IMR-90 (cell line): ENCODE data around the gene ASPRV1. TPM values are rescaled to one million over a fixed set of nuclear protein-coding genes. Genes with fewer than 3 reads are reported as not detected.

ENCODE experiments used
- ATAC-seq: fragments of 200-7000 bp; cut with Tn5 transposase; 2 replicates; pipeline ENCODE4 v1.9.1; 2020; ENCODE audit warnings: low read depth, mild to moderate bottlenecking, moderate library complexity
- BruUV-seq: library from RNA; stranded (reverse); fragments of 400-500 nt; replicated peaks from 2 replicates; lab custom pipeline; 2021; lab: Mats Ljungman, UMichigan
- CTCF ChIA-PET: fragments of 300-600 bp; formaldehyde crosslinking; extraction: SDS; loops from one replicate; lab custom pipeline; 2021; ENCODE audit warnings: antibody characterized with exemption; lab: Yijun Ruan, JAX
- POLR2A ChIA-PET: fragments of 300-600 bp; sonication (Branson Sonifier 250); formaldehyde crosslinking; loops from one replicate; lab custom pipeline; 2022; ENCODE audit warnings: antibody characterized with exemption; ENCODE audit not compliant: unreplicated experiment; lab: Charles Lee
- DNase-seq: peaks from one replicate; pipeline ENCODE4 v3.0.0; 2013
- H2AFZ ChIP-seq: replicated peaks from 2 replicates; pipeline ENCODE3; 2013; ENCODE audit warnings: low read length, mild to moderate bottlenecking; ENCODE audit not compliant: poor library complexity
- H2AK5ac ChIP-seq: 2 replicates; pipeline ENCODE4 v1.6.1; 2013; ENCODE audit warnings: low read depth, low read length, inconsistent platforms
- H2AK9ac ChIP-seq: replicated peaks from 2 replicates; pipeline ENCODE3; 2013; ENCODE audit warnings: mild to moderate bottlenecking, low read depth, low read length, moderate library complexity; ENCODE audit not compliant: poor library complexity
- H2BK120ac ChIP-seq: 2 replicates; pipeline ENCODE4 v1.6.1; 2013; ENCODE audit warnings: low read depth, low read length, inconsistent platforms
- H2BK15ac ChIP-seq: 3 replicates; pipeline ENCODE4 v1.6.1; 2013; ENCODE audit warnings: low read depth, low read length, inconsistent platforms
- H2BK20ac ChIP-seq: 2 replicates; pipeline ENCODE4 v1.6.1; 2013; ENCODE audit warnings: low read depth, mild to moderate bottlenecking, inconsistent platforms, low read length, moderate library complexity
- H2BK5ac ChIP-seq: 2 replicates; pipeline ENCODE4 v1.6.1; 2013; ENCODE audit warnings: mild to moderate bottlenecking, low read depth, low read length, inconsistent platforms; ENCODE audit not compliant: poor library complexity, severe bottlenecking
- H3K14ac ChIP-seq: replicated peaks from 2 replicates; pipeline ENCODE4 v1.6.1; 2013; ENCODE audit warnings: low read depth, low read length, inconsistent platforms
- H3K18ac ChIP-seq: 2 replicates; pipeline ENCODE4 v1.6.1; 2013; ENCODE audit warnings: low read depth, low read length, control low read depth
- H3K23ac ChIP-seq: 2 replicates; pipeline ENCODE4 v1.6.1; 2013; ENCODE audit warnings: low read depth, low read length, inconsistent platforms
- H3K27ac ChIP-seq: 2 replicates; pipeline ENCODE4 v1.5.1; 2013; ENCODE audit warnings: mild to moderate bottlenecking, control low read depth, low read length; ENCODE audit not compliant: insufficient read depth
- H3K27me3 ChIP-seq: 2 replicates; pipeline ENCODE4 v1.6.1; 2013; ENCODE audit warnings: low read length; ENCODE audit not compliant: control insufficient read depth, insufficient read depth
- H3K36me3 ChIP-seq: 2 replicates; pipeline ENCODE4 v1.6.1; 2013; ENCODE audit warnings: low read length, mixed read lengths; ENCODE audit not compliant: control insufficient read depth, insufficient read depth
- H3K4ac ChIP-seq: 2 replicates; pipeline ENCODE4 v1.6.1; 2013; ENCODE audit warnings: low read depth, low read length, inconsistent platforms
- H3K4me1 ChIP-seq: 2 replicates; pipeline ENCODE4 v1.6.1; 2013; ENCODE audit warnings: low read length, mixed read lengths; ENCODE audit not compliant: control insufficient read depth, insufficient read depth
- H3K4me2 ChIP-seq: 2 replicates; pipeline ENCODE4 v1.6.1; 2013; ENCODE audit warnings: low read depth, mild to moderate bottlenecking, control low read depth, low read length, moderate library complexity
- H3K4me3 ChIP-seq: 2 replicates; pipeline ENCODE4 v1.5.1; 2013; ENCODE audit warnings: low read depth, mild to moderate bottlenecking, control low read depth, low read length, moderate library complexity; ENCODE audit not compliant: insufficient read depth
- H3K56ac ChIP-seq: 2 replicates; pipeline ENCODE4 v1.6.1; 2013; ENCODE audit warnings: low read length, inconsistent platforms; ENCODE audit not compliant: insufficient read depth; ENCODE audit errors: extremely low read depth
- H3K79me1 ChIP-seq, 2 experiments: 2 replicates each; pipeline ENCODE4 v1.6.1; 2013; ENCODE audit warnings: low read length in 2 of 2, inconsistent platforms in 1 of 2, low read depth in 1 of 2
- H3K9ac ChIP-seq: 2 replicates; pipeline ENCODE4 v1.6.1; 2013; ENCODE audit warnings: low read depth, low read length, control low read depth
- H3K9me1 ChIP-seq: 2 replicates; pipeline ENCODE4 v1.6.1; 2013; ENCODE audit warnings: low read length, inconsistent platforms; ENCODE audit not compliant: insufficient read depth
- H3K9me3 ChIP-seq: 2 replicates; pipeline ENCODE4 v1.6.1; 2013; ENCODE audit warnings: low read length; ENCODE audit not compliant: control insufficient read depth, insufficient read depth
- H4K20me1 ChIP-seq: 2 replicates; pipeline ENCODE4 v1.6.1; 2013; ENCODE audit warnings: low read length, inconsistent platforms; ENCODE audit not compliant: insufficient read depth
- H4K5ac ChIP-seq: 2 replicates; pipeline ENCODE4 v1.6.1; 2013; ENCODE audit warnings: mild to moderate bottlenecking, low read depth, low read length, control low read depth
- H4K8ac ChIP-seq, 2 experiments: 2 replicates each; pipeline ENCODE4 v1.6.1; 2013; ENCODE audit warnings: low read depth in 2 of 2, low read length in 2 of 2, control low read depth in 1 of 2, inconsistent platforms in 1 of 2
- H4K91ac ChIP-seq: 2 replicates; pipeline ENCODE4 v1.6.1; 2013; ENCODE audit warnings: low read depth, low read length, inconsistent platforms; ENCODE audit not compliant: insufficient read depth
- BHLHE40 ChIP-seq: fragments of 150-350 bp; IDR thresholded peaks from 2 replicates; pipeline ENCODE4 v1.6.1; 2016; ENCODE audit warnings: mild to moderate bottlenecking, low read depth, low read length
- FOS ChIP-seq: fragments of 150-350 bp; IDR thresholded peaks from 2 replicates; pipeline ENCODE4 v1.6.1; 2016; ENCODE audit warnings: low read depth, low read length
- NFE2L2 ChIP-seq: fragments of 150-350 bp; IDR thresholded peaks from 2 replicates; pipeline ENCODE4 v1.6.1; 2016; ENCODE audit warnings: low read depth, mild to moderate bottlenecking, low read length
- SMC3 ChIP-seq: fragments of 150-350 bp; IDR thresholded peaks from 2 replicates; pipeline ENCODE4 v1.6.1; 2016; ENCODE audit warnings: low read depth, mild to moderate bottlenecking, antibody characterized with exemption, low read length, moderate library complexity
- WGBS, 2 experiments: methylation state at CpG; one replicate each; pipeline versions ENCODE4 v1.1.5 to v1.1.7; 2013; ENCODE audit warnings: missing lambda C conversion rate in 2 of 2; ENCODE audit not compliant: insufficient read length in 1 of 2; ENCODE audit errors: extremely low coverage in 2 of 2; 5-methylcytosine and 5-hydroxymethylcytosine counted together
- dilution Hi-C: fragments of 300-500 bp; cut with HindIII; formaldehyde crosslinking; loops from one replicate; pipeline ENCODE4 v1.14.3; 2018; ENCODE audit warnings: low sequenced_read_pairs; ENCODE audit not compliant: unreplicated experiment
- in situ Hi-C: fragments of 300-500 bp; cut with MboI; formaldehyde crosslinking; loops from 3 replicates; pipeline ENCODE4 v1.14.3; 2019; ENCODE audit warnings: low sequenced_read_pairs, inconsistent platforms, mixed read lengths
- intact Hi-C: fragments of 100-400 bp; cut with micrococcal nuclease; formaldehyde crosslinking; loops from 2 replicates; pipeline ENCODE4 v1.10.0; 2022
- polyA plus RNA-seq, 3 experiments: library from polyadenylated mRNA; depleted of rRNA; stranded (reverse); fragments of >200 nt; gene quantifications; 2 replicates each; pipeline ENCODE4 v1.2.3, GENCODE V29; 2012; ENCODE audit warnings: low replicate concordance in 1 of 3
- total RNA-seq: library from RNA; depleted of rRNA; stranded (reverse); fragments of >200 nt; gene quantifications from 2 replicates; pipeline ENCODE4 v1.2.3, GENCODE V29; 2012

The ASPRV1 gene
- total and polyA plus RNA-seq, 2 of the 4 experiments (the other 2 are of a cell fraction) = 0.14 to 0.18 TPM

DNA sequence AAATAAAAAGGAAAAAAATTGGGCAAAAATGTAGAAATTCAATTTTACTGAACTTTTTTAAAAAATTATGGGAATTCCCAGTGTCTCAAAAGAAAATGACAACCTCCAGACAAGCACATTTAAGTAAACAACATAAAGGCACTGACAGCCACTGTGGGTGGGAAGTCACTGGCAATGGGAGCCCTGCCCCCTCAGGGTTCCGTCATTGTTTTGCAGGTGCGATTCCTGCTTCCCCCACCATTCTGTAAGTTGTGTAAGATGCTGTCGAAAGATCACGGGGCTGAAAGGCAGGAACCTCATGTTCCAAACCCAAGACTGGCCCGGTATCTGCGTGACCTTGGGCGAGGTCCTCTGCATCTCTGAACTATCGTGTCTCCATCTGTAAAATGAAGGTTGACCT is 15.8 kb upstream of the ASPRV1 start:
- ChIA-PET POLR2A (no interaction called here), CTCF (no interaction called here)
- Histone ChIP-seq H4K91ac (no peak overlapping the region), H3K4me2 (no peak overlapping the region), H3K18ac (no peak overlapping the region), H3K4ac (no peak overlapping the region), H3K14ac (no peak overlapping the region), H2AK9ac (no peak overlapping the region), H3K9me3 (no peaks in the 10 kb centered on the region), H4K5ac (no peak overlapping the region), H4K8ac (no peak overlapping the region), H3K9ac (no peak overlapping the region), H3K23ac (no peak overlapping the region), H3K56ac (no peak overlapping the region), H3K27ac (no peak overlapping the region), H2BK120ac (no peak overlapping the region), H2AFZ (no peak overlapping the region), H3K4me3 (no peak overlapping the region), H2BK5ac (no peak overlapping the region), H3K27me3 (0 out of 2 replicates have a peak, but pooled peaks cover 2% of the 10 kb centered on the region), H2BK20ac (no peak overlapping the region), H4K20me1 (no peaks in the 10 kb centered on the region), H3K79me1 (no peaks in the 10 kb centered on the region), H2AK5ac (no peak overlapping the region), H3K9me1 (peaks cover 8% of the 10 kb centered on the region; the same call in 1 of the 2 replicates), H3K36me3 (no peaks in the 10 kb centered on the region), H3K4me1 (peaks cover 3% of the 10 kb centered on the region; the same call in 1 of the 2 replicates), H2BK15ac (no peak overlapping the region)
- no peak for DNase-seq
- dilution Hi-C loops (no loop called here), intact Hi-C loops (no loop called here), in situ Hi-C loops (no loop called here)
- WGBS, 2 experiments = no CpG with 5 or more reads among the region's 8 CpGs
- TF ChIP-seq SMC3 = no peak
- TF ChIP-seq NFE2L2 = no peak
- TF ChIP-seq BHLHE40 = no peak
- TF ChIP-seq FOS = no peak
- no TSS peak for BruUV-seq
- ATAC-seq = no peak
